Sigmoid colon (tissue), 4 donors: Measurements from ENCODE around the gene KLF16.

Experiments used
- CTCF ChIP-seq, 4 experiments: fragments of 450-650 bp in 3 of 4; fragments of 200-600 bp in 1 of 4; IDR thresholded peaks; one replicate each; pipeline ENCODE4 v1.5.1; 2016 to 2019; ENCODE audit warnings: antibody characterized with exemption in 4 of 4, mild to moderate bottlenecking in 3 of 4, moderate library complexity in 2 of 4
- POLR2AphosphoS5 ChIP-seq, 4 donors: sonication (generic); formaldehyde crosslinking; IDR thresholded peaks; one replicate each; pipeline ENCODE4 v1.6.1; 2017; ENCODE audit warnings: antibody characterized with exemption in 4 of 4

GRCh38 chr19:1902923-1903322 lies 39.5 kb upstream of the KLF16 start:
- TF ChIP-seq CTCF (IDR thresholded peaks at IDR 0.05) (no peak), POLR2AphosphoS5 (IDR thresholded peaks at IDR 0.05) (no peak)
